NCI-H2227 treated with DMSO at 0.1 percent for 48 hours (cell line): ENCODE data around the gene MFNG.

Experiments used
- DNase-seq: peaks from one replicate; lab custom pipeline; 2025; lab: John Stamatoyannopoulos, UW

Gene MFNG

GRCh38 chr22:37448516-37449127 lies 37.6 kb downstream of the MFNG start:
- no peak for DNase-seq

GRCh38 chr22:37445501-37445900 lies 40.7 kb downstream of the MFNG start:
- DNase-seq = no peak

- no peak for DNase-seq
Measured at GRCh38 chr22:37443977-37444376, 42.2 kb downstream of the MFNG start.

- DNase-seq = no peak
Measured at GRCh38 chr22:37443086-37443485, 43.1 kb downstream of the MFNG start.

- DNase-seq = no peak
Measured at GRCh38 chr22:37442537-37442936, 43.6 kb downstream of the MFNG start.

- no peak for DNase-seq
Measured at GRCh38 chr22:37442135-37442534, 44.0 kb downstream of the MFNG start.

GRCh38 chr22:37440875-37441274 lies 45.3 kb downstream of the MFNG start:
- DNase-seq = no peak

- DNase-seq = no peak
Measured at GRCh38 chr22:37439347-37439746, 46.8 kb downstream of the MFNG start.

GRCh38 chr22:37435970-37436603 lies 50.1 kb downstream of the MFNG start:
- DNase-seq = no peak

- DNase-seq = no peak
Measured at GRCh38 chr22:37433786-37434185, 52.4 kb downstream of the MFNG start.

GRCh38 chr22:37432708-37433054 lies 53.5 kb downstream of the MFNG start:
- DNase-seq = no peak

- DNase-seq = no peak
Measured at GRCh38 chr22:37431801-37432707, 54.1 kb downstream of the MFNG start.

GRCh38 chr22:37431366-37431765 lies 54.8 kb downstream of the MFNG start:
- DNase-seq = no peak

- no peak for DNase-seq
Measured at GRCh38 chr22:37430941-37431340, 55.2 kb downstream of the MFNG start.

GRCh38 chr22:37428649-37429586 lies 57.3 kb downstream of the MFNG start:
- DNase-seq = peak; percentile 18

- no peak for DNase-seq
Measured at GRCh38 chr22:37427711-37428635, 58.2 kb downstream of the MFNG start.

- no peak for DNase-seq
Measured at GRCh38 chr22:37427135-37427710, 59.0 kb downstream of the MFNG start, which contains the start of gene ELFN2. Gene ELFN2, minus strand, starts transcription at chr22:37427479. Its CDS starts 51,945 bp downstream, at chr22:37375534.

GRCh38 chr22:37426706-37427134 lies 59.5 kb downstream of the MFNG start:
- DNase-seq = no peak

GRCh38 chr22:37425800-37426705 lies 60.1 kb downstream of the MFNG start:
- DNase-seq = peak; percentile 9
